SK-N-MC (cell line): Measurements from ENCODE around the gene GNAQ.

Source experiments
- EZH2 ChIP-seq: fragments of 200-600 bp; sonication (generic); IDR thresholded peaks from one replicate; pipeline ENCODE4 v1.6.1; 2017; ENCODE audit warnings: antibody characterized with exemption
- POLR2AphosphoS5 ChIP-seq: IDR thresholded peaks from 2 replicates; pipeline ENCODE4 v1.6.1; 2012; ENCODE audit warnings: mild to moderate bottlenecking, low read depth, low read length, borderline replicate concordance

- TF ChIP-seq POLR2AphosphoS5 = no peak
- no peak for TF ChIP-seq EZH2
Measured at GRCh38 chr9:77915744-77916143, 115.9 kb downstream of the GNAQ start.
